ENCODE data around the gene H6PD. TPM values are rescaled to one million over a fixed set of nuclear protein-coding genes. Genes with fewer than 3 reads are reported as not detected.

H6PD gene
- total RNA-seq, 4 donors from 2014 or later, result 27.0 to 62.2 (median 44.0) TPM

DNA sequence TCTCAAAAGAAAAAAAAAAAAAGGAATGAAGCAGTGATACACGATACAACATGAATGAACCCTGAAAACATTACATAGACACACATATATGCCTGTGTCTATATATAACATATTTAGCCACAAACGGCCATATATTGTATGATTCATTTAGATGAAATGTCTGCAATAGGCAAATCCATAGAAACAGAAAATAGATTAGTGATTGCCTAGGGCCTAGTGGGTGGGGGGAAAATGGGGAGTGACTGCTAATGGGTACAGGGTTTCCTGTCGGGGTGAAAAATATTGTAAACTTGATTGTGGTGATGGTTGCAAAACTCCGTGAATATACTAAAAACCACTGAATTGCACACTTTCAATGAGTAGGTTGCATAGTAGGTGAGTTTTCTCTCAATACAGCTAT lies 6.0 kb upstream of the H6PD start:
- Histone ChIP-seq H3K4me3 (no peak overlapping the region), H3K36me3 (no peaks in the 10 kb centered on the region), H3K27ac (no peak overlapping the region), H3K9me3 (no peaks in the 10 kb centered on the region), H3K4me1 (peaks cover 0 to 9% (median 2%) of the 10 kb centered on the region in 3 donors), H3K27me3 (peaks cover 3% of the 10 kb centered on the region)
- TF ChIP-seq EP300 (IDR thresholded peaks at IDR 0.05), result no peak
- 81 to 85% methylated on average over 4 of the region's 4 CpGs for WGBS, 2 donors (ENCODE audit: low coverage in 1 of 2)
- no peak for ATAC-seq

DNA sequence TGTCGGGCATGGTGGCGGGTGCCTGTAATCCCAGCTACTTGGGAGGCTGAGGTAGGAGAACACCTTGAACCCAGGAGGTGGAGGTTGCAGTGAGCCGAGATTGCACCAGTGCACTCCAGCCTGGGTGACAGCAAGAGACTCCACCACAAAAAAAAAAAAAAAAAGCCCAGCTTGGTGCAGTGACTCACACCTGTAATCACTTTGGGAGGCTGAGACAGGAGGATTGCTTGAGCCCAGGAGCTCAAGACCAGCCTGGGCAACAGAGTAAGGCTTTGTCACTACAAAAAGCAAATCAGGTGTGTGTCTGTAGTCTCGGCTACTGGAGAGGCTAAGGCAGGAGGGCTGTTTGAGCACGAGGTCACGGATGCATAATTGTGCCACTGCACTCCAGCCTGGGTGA lies 5.0 kb upstream of the H6PD start:
- peaks cover 3% of the 10 kb centered on the region for H3K27me3 ChIP-seq
- H3K27ac ChIP-seq, result no peak overlapping the region
- WGBS, 2 donors (ENCODE audit: low coverage in 1 of 2), result 91 to 95% methylated on average over 5 to 6 of the region's 6 CpGs
- TF ChIP-seq POLR2AphosphoS5 (IDR thresholded peaks at IDR 0.05), result no peak
- no peak for TF ChIP-seq EP300 (IDR thresholded peaks at IDR 0.05)
- TF ChIP-seq POLR2A (IDR thresholded peaks at IDR 0.05), result no peak
- TF ChIP-seq, protein P1, sequence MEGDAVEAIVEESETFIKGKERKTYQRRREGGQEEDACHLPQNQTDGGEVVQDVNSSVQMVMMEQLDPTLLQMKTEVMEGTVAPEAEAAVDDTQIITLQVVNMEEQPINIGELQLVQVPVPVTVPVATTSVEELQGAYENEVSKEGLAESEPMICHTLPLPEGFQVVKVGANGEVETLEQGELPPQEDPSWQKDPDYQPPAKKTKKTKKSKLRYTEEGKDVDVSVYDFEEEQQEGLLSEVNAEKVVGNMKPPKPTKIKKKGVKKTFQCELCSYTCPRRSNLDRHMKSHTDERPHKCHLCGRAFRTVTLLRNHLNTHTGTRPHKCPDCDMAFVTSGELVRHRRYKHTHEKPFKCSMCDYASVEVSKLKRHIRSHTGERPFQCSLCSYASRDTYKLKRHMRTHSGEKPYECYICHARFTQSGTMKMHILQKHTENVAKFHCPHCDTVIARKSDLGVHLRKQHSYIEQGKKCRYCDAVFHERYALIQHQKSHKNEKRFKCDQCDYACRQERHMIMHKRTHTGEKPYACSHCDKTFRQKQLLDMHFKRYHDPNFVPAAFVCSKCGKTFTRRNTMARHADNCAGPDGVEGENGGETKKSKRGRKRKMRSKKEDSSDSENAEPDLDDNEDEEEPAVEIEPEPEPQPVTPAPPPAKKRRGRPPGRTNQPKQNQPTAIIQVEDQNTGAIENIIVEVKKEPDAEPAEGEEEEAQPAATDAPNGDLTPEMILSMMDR (IDR thresholded peaks at IDR 0.05), result no peak
- H3K4me1 ChIP-seq, result peaks cover 0 to 16% (median 2%) of the 10 kb centered on the region in 3 donors
- H3K9me3 ChIP-seq, result no peaks in the 10 kb centered on the region
- no peaks in the 10 kb centered on the region for H3K36me3 ChIP-seq
- H3K4me3 ChIP-seq, result no peak overlapping the region
- ATAC-seq, result no peak

DNA sequence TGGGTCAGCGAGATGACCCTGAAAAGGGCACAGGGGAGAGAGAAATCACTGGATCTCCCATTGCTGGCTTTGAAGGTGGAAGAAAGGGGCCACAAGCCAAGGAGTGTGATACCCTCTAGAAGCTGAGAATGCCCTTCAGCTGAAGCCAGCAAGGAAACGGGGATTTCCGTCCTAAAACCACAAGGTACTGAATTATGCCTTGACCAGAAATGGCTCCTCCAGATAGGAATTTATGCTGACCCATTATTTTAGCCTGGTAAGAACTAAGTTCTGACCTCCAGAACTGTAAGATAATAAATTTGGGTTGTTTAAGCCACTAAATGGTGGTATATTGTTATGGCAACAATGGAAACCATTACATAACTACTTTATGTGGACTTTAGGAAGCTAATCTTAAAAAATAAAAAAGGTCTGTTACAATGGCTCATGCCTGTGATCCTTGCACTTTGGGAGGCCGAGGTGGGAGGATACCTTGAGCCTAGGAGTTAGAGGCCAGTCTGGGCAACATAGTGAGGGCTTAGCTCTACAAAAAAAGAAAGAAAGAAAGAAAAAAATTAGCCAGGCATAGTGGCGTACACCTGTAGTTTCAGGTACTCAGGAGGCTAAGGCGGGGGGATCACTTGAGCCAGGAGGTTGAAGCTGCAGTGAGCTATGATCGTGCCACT lies 3.6 kb upstream of the H6PD start:
- Histone ChIP-seq H3K4me1 (peaks cover 0 to 25% (median 10%) of the 10 kb centered on the region in 3 donors), H3K9me3 (no peaks in the 10 kb centered on the region), H3K36me3 (no peaks in the 10 kb centered on the region), H3K4me3 (no peak overlapping the region), H3K27ac (peak overlapping the region in 1 of 4 donors; percentile 14), H3K27me3 (no peaks in the 10 kb centered on the region)
- ATAC-seq, result no peak
- no peak for TF ChIP-seq POLR2AphosphoS5 (IDR thresholded peaks at IDR 0.05)
- TF ChIP-seq EP300 (IDR thresholded peaks at IDR 0.05), result no peak
- TF ChIP-seq POLR2A (IDR thresholded peaks at IDR 0.05), result no peak
- TF ChIP-seq, protein P1 (IDR thresholded peaks at IDR 0.05), result no peak
- 85 to 92% methylated on average over 4 to 7 of the region's 7 CpGs for WGBS, 2 donors (ENCODE audit: low coverage in 1 of 2)

DNA sequence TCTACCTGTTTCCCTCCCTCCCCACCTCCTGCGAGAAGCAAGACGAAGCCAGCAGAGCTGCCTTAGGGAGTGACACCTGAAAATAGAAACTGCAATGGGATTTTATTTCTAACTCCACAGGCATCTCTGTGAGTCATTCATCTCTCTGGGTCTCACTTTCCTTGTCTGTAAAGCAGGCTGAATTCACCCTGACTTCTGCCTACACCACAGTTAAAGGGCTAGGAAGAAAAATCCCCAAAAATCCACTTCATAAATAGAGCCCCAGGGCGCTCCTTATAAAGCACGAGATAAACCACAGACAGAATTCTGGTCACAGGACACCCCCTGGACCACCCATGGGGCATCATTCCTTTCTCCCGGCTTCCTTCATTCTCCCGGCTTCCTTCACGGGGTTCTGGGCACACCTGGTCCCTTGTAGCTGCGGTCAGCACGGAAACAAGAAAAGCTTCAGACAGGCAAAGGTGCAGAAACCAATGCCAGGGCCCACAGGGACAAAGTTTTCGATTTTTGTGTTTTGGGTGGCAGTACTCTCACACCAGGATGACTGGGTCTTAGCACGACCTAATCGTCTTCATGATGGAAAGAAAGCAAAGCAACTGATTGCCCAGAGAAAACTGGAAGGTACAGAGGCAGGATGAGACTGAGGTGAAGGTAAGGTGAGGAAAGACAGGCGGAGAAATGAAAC lies 2.8 kb upstream of the H6PD start:
- whole genome bisulfite sequencing, 2 donors (ENCODE audit: low coverage in 1 of 2), result 43 to 54% methylated on average over 7 to 9 of the region's 13 CpGs
- H3K9me3 ChIP-seq, result no peaks in the 10 kb centered on the region
- TF ChIP-seq, protein P1 (IDR thresholded peaks at IDR 0.05), result no peak
- TF ChIP-seq EP300 (IDR thresholded peaks at IDR 0.05) (no peak), POLR2AphosphoS5 (IDR thresholded peaks at IDR 0.05) (no peak), POLR2A (IDR thresholded peaks at IDR 0.05) (no peak)
- peaks cover 0 to 33% (median 17%) of the 10 kb centered on the region in 3 donors for H3K4me1 ChIP-seq
- H3K27ac ChIP-seq, result peak overlapping the region in 3 of 4 donors; percentile 11 to 42 (median 14)
- H3K36me3 ChIP-seq, result no peaks in the 10 kb centered on the region
- no peak overlapping the region for H3K4me3 ChIP-seq
- H3K27me3 ChIP-seq, result no peaks in the 10 kb centered on the region
- ATAC-seq, result no peak

DNA sequence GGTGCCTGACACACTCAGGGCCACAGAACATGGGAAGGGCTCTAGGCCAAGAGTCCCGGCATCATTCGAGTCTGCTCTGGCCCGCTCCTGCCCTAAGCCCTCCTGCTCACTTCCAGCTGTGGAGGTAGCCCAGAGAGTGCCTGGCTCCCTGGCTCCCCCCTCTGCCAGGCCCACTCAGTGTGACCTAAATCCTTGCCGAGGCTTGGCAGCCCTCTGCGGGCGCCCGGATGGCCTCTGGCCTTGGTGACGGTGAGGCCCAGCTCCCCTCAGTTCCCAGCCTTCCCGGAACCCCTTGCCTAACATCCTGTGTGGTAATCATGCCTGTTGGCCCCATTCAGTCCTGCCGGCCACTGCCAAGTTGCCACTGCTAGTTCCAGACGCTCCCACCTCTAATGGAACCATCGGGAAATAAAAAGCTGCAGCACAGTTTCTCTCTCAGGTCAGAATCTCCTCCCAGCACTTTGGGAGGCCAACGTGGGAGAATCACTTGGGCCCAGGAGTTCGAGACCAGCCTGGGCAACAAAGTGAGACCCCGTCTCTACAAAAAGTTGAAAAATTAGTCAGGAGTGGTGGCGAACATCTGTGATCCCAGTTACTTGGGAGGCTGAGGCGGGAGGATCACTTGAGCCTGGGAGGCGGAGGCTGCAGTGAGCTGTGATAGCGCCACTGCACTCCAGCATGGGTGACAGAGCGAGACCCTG lies 1.2 kb upstream of the H6PD start:
- Histone ChIP-seq H3K9me3 (no peaks in the 10 kb centered on the region), H3K4me1 (peaks cover 0 to 49% (median 27%) of the 10 kb centered on the region in 3 donors), H3K27ac (peak overlapping the region; percentile 81 to 98 (median 96)), H3K4me3 (no peak overlapping the region), H3K27me3 (no peaks in the 10 kb centered on the region), H3K36me3 (no peaks in the 10 kb centered on the region)
- ATAC-seq, result peak; percentile 76
- 50% methylated on average over 3 of the region's 20 CpGs; no CpG with 5 or more reads in 1 of the 2 donors for WGBS, 2 donors (ENCODE audit: low coverage in 1 of 2)
- TF ChIP-seq, protein P1 (IDR thresholded peaks at IDR 0.05), result peak in 1 of 4 experiments; percentile 17
- TF ChIP-seq POLR2AphosphoS5 (IDR thresholded peaks at IDR 0.05) (peak; percentile 98), EP300 (IDR thresholded peaks at IDR 0.05) (no peak), POLR2A (IDR thresholded peaks at IDR 0.05) (no peak)

All from gastroesophageal sphincter (tissue), 4 donors.